ENCODE data around the gene ELF5. TPM values are rescaled to one million over a fixed set of nuclear protein-coding genes. Genes with fewer than 3 reads are reported as not detected.

ELF5 gene
- total RNA-seq, 1 experiment from 2014 or later, result 0.11 TPM

DNA sequence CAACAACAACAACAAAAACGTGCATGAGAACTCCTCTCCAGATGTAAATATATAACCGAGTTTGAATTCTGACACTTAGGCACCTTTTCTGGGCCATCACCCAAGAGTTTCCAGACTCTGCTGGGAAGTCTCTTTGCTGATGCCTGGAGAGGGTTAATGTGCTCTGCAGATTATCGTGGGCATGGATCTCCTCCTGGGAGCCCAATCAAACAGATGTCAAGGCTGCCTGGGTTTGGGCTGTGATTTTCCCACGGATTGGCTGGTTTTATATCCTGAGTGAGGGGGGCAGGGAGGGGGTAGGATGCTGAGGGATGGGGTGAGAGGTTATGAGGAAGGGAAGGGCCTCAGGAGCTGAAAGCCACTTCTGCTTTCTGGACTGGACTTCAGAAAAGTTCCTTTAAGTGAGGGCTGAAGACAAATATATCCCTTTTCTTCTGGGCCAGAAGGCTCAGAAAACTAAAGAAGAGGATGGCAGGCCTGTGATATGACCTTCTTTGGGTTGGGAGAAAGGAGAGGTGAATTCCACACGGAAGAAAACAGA is 4.2 kb downstream of the ELF5 start:
- H3K4me3 ChIP-seq (ENCODE audit: low read depth, low read length), result no peak overlapping the region
- Mint-ChIP-seq H3K9me3 (ENCODE audit: unreplicated experiment) (no peaks in the 10 kb centered on the region), H3K27me3 (ENCODE audit: insufficient read depth, unreplicated experiment) (no peaks in the 10 kb centered on the region), H3K27ac (ENCODE audit: unreplicated experiment) (no peak overlapping the region), H3K4me1 (ENCODE audit: low read depth, unreplicated experiment) (peaks cover 8% of the 10 kb centered on the region), H3K36me3 (ENCODE audit: insufficient read depth, unreplicated experiment) (no peaks in the 10 kb centered on the region), H3K4me3 (ENCODE audit: unreplicated experiment) (no peak overlapping the region)
- intact Hi-C loops (cut with micrococcal nuclease; ENCODE audit: unreplicated experiment), result no loop called here
- POLR2A ChIA-PET, result no interaction called here
- no peaks in the 10 kb centered on the region for H3K27me3 ChIP-seq (replicated peaks; ENCODE audit: control insufficient read depth, insufficient read depth, low read length)
- TF ChIP-seq, protein P1, sequence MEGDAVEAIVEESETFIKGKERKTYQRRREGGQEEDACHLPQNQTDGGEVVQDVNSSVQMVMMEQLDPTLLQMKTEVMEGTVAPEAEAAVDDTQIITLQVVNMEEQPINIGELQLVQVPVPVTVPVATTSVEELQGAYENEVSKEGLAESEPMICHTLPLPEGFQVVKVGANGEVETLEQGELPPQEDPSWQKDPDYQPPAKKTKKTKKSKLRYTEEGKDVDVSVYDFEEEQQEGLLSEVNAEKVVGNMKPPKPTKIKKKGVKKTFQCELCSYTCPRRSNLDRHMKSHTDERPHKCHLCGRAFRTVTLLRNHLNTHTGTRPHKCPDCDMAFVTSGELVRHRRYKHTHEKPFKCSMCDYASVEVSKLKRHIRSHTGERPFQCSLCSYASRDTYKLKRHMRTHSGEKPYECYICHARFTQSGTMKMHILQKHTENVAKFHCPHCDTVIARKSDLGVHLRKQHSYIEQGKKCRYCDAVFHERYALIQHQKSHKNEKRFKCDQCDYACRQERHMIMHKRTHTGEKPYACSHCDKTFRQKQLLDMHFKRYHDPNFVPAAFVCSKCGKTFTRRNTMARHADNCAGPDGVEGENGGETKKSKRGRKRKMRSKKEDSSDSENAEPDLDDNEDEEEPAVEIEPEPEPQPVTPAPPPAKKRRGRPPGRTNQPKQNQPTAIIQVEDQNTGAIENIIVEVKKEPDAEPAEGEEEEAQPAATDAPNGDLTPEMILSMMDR (IDR thresholded peaks at IDR 0.05; ENCODE audit: insufficient read depth in 1 of 2, low read depth in 1 of 2, low read length in 1 of 2, severe bottlenecking in 1 of 2, unreplicated experiment in 1 of 2), result no peak
- CTCF ChIA-PET, result no interaction called here
- H3K4me1 ChIP-seq, result peaks cover 15% of the 10 kb centered on the region
- BruUV-seq (replicated peaks), result no TSS peak
- H3K9me3 ChIP-seq, result no peaks in the 10 kb centered on the region
- no peak for DNase-seq
- H3K36me3 ChIP-seq (ENCODE audit: control insufficient read depth, insufficient read depth, low read length), result no peaks in the 10 kb centered on the region

DNA sequence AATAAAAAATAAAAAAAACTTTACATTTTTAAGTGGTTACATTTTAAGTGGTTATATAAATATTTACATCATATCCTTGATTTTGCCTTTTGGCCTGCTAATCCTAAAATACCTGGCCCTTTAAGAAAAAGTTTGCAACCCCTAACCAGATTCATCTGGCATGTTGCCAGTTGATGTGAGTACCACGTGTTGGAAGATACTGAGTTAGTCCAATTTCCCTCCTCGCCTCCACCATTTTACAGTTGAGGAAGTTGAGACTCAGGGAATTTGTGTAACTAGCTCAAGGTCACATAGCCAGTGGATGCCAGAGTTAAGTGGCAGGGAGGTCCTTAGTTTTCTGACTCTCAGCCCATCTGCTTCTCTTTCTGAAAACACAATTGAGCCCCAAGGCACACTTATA is 5.1 kb downstream of the ELF5 start:
- no peaks in the 10 kb centered on the region for H3K36me3 ChIP-seq (ENCODE audit: control insufficient read depth, insufficient read depth, low read length)
- Mint-ChIP-seq H3K4me1 (ENCODE audit: low read depth, unreplicated experiment) (no peaks in the 10 kb centered on the region), H3K36me3 (ENCODE audit: insufficient read depth, unreplicated experiment) (no peaks in the 10 kb centered on the region), H3K27me3 (ENCODE audit: insufficient read depth, unreplicated experiment) (no peaks in the 10 kb centered on the region), H3K27ac (ENCODE audit: unreplicated experiment) (no peak overlapping the region), H3K4me3 (ENCODE audit: unreplicated experiment) (no peak overlapping the region), H3K9me3 (ENCODE audit: unreplicated experiment) (no peaks in the 10 kb centered on the region)
- CTCF ChIA-PET, result no interaction called here
- no peak for DNase-seq
- no TSS peak for BruUV-seq (replicated peaks)
- intact Hi-C loops (cut with micrococcal nuclease; ENCODE audit: unreplicated experiment), result no loop called here
- POLR2A ChIA-PET, result no interaction called here
- H3K27me3 ChIP-seq (replicated peaks; ENCODE audit: control insufficient read depth, insufficient read depth, low read length), result no peaks in the 10 kb centered on the region
- no peaks in the 10 kb centered on the region for H3K9me3 ChIP-seq
- H3K4me3 ChIP-seq (ENCODE audit: low read depth, low read length), result no peak overlapping the region
- TF ChIP-seq, protein P1 (IDR thresholded peaks at IDR 0.05; ENCODE audit: insufficient read depth in 1 of 2, low read depth in 1 of 2, low read length in 1 of 2, severe bottlenecking in 1 of 2, unreplicated experiment in 1 of 2), result no peak
- H3K4me1 ChIP-seq, result peaks cover 6% of the 10 kb centered on the region

DNA sequence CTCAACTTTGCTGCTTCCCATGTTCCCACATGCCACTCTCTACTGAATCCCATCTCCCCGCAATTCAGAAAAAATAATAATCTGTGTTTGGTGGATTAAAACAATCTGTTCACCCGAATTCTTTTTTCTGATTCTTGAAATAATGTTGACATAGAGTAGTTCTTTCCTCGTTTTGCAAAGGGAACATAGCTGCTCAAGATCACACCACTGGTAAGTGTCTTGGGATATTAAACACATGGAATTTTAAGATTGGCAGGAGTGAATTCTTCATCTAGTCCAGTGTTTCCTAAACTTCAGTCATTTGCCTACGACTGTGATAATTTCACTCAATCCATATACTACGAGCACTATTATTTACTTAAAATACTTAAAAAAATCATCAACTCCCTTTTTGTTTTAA is 6.0 kb downstream of the ELF5 start:
- no TSS peak for BruUV-seq (replicated peaks)
- Histone ChIP-seq H3K4me1 (no peaks in the 10 kb centered on the region), H3K9me3 (no peaks in the 10 kb centered on the region), H3K4me3 (ENCODE audit: low read depth, low read length) (no peak overlapping the region), H3K36me3 (ENCODE audit: control insufficient read depth, insufficient read depth, low read length) (no peaks in the 10 kb centered on the region), H3K27me3 (replicated peaks; ENCODE audit: control insufficient read depth, insufficient read depth, low read length) (no peaks in the 10 kb centered on the region)
- no peak for DNase-seq
- Mint-ChIP-seq H3K4me3 (ENCODE audit: unreplicated experiment) (no peak overlapping the region), H3K9me3 (ENCODE audit: unreplicated experiment) (no peaks in the 10 kb centered on the region), H3K27ac (ENCODE audit: unreplicated experiment) (no peak overlapping the region), H3K4me1 (ENCODE audit: low read depth, unreplicated experiment) (no peaks in the 10 kb centered on the region), H3K36me3 (ENCODE audit: insufficient read depth, unreplicated experiment) (no peaks in the 10 kb centered on the region), H3K27me3 (ENCODE audit: insufficient read depth, unreplicated experiment) (no peaks in the 10 kb centered on the region)
- POLR2A ChIA-PET, result no interaction called here
- intact Hi-C loops (cut with micrococcal nuclease; ENCODE audit: unreplicated experiment), result no loop called here
- CTCF ChIA-PET, result no interaction called here
- TF ChIP-seq, protein P1 (IDR thresholded peaks at IDR 0.05; ENCODE audit: insufficient read depth in 1 of 2, low read depth in 1 of 2, low read length in 1 of 2, severe bottlenecking in 1 of 2, unreplicated experiment in 1 of 2), result no peak
